Activated CD4-positive, alpha-beta T cell treated with anti-CD3 and anti-CD28 coated beads, Interleukin-2, Interleukin-6, amounts not matched to agents 100 ng/mL and 50 ng/mL, durations not matched to agents 16 hours and 8 hours (primary cell): Measurements from ENCODE around the gene HERPUD2.
"Not testable (repeated sequence)": the region's sequence is repeated elsewhere in the genome, so short reads cannot be mapped to it uniquely, and the experiment has no call there.

Source experiments
- DNase-seq: peaks from one replicate; pipeline ENCODE4 v3.0.0-alpha.2; 2020

The HERPUD2 gene

GRCh38 chr7:35599061-35599460 lies 95.9 kb downstream of the HERPUD2 start:
- DNase-seq: no peak

DNA sequence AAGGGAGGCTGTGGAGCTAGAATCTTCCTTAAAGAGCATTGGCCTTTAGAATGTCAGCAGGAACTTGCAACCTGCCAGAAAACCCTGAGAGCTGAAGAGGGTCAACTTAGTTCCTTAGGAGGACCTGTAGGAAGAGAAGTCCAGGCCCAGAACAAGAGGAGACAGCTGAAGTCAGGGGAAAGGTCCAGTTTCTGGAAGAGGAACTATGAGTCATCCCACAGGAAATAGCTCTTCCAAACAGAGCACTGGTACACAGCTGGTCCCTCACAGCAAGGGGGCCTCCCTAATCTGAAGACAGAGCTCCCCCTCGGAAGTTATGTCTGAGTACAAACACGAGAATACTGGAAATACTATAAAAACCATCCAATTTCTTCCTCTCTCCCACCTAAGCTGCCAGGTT lies 98.9 kb downstream of the HERPUD2 start:
- no peak for DNase-seq

- DNase-seq: peak; percentile 26
Observed at GRCh38 chr7:35593899-35594298, 101.0 kb downstream of the HERPUD2 start.

- no peak for DNase-seq
Observed at GRCh38 chr7:35588647-35589046, 106.3 kb downstream of the HERPUD2 start.

DNA sequence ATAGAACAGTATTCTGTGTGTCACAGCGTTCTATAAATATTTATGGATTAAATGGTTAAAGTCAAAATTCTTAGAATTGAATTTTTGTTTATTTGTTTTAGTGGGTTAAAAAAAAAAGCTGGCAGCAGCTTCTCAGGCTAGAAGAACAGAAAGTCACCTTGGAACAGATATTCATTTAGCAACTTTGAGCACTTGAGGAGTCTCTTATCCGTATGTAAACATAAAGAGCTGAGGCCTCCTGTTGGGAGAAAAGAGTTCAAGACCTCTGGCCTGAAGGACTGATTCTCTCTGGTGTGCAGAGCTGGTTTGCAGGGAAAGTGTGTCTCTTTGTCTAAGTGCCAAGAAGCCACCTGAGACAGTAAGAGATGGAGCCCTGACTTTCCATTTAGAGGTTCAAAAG lies 109.9 kb downstream of the HERPUD2 start:
- DNase-seq: no peak

- DNase-seq: not testable (repeated sequence)
Observed at GRCh38 chr7:35584533-35584932, 110.4 kb downstream of the HERPUD2 start.
